Measurements from ENCODE around the gene ZBTB12. TPM values are rescaled to one million over a fixed set of nuclear protein-coding genes. Genes with fewer than 3 reads are reported as not detected.

Gene ZBTB12
- total and polyA plus RNA-seq, 9 of the 15 experiments (the other 6 are each of a cell fraction or from before 2014, with no cell fraction given): 0.03 to 12.4 (median 5.8) TPM; not detected in 1

DNA sequence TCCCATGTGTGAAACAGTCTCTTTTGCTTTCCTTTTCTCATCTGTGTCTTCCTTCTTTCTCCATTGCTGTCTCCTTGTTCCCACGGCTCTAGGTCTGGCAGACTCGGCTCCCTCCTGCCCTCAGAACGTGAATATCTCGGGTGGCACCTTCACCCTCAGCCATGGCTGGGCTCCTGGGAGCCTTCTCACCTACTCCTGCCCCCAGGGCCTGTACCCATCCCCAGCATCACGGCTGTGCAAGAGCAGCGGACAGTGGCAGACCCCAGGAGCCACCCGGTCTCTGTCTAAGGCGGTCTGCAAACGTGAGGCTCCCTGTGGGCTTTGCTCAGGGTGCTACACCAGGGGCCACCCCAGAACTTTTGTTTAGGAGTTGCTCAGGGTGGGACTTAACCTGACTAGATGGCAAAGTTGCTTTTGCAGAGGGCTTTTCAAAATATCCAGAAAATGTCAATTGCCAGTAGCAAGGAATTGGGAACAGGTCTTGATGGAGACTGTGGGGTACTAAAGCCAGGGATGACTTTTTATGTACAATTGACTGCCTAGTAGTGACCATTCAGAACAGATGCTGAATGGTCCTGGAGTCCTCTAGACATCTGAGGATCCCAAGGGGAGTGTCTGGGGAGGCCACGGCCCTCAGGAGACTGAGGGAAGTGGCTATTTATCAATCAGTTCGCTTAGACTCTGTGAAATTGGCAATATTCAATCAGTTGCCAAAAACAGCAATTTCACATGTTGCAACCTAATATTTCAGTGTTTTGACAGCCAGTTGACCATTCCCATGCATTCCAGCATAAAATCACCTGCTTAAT is 26.2 kb upstream of the ZBTB12 start:
- no peak overlapping the region for H3K4me3 ChIP-seq
- POLR2A ChIA-PET: interaction anchor here (0.6 to 0.9 kb wide), 3 partner anchors 23 to 269 kb away, joined by 3 read pairs; no protein-coding TSS in a partner anchor
- intact Hi-C loops (cut with micrococcal nuclease): no loop called here

GRCh38 chr6:31927242-31927862 is 25.5 kb upstream of the ZBTB12 start, which contains the start of gene C2:
C2 (plus strand) TSS chr6:31927717; CDS start chr6:31927753, 36 bp downstream.
- POLR2A ChIA-PET: interaction anchor here (0.6 to 0.9 kb wide), 3 partner anchors 24 to 268 kb away, joined by 3 read pairs; no protein-coding TSS in a partner anchor
- Histone ChIP-seq H4K20me1 (replicated peaks; ENCODE audit: control insufficient read depth, insufficient read depth, low read length) (no peaks in the 10 kb centered on the region), H3K4me3 (no peak within 1 kb of the TSS), H3K27me3 (ENCODE audit: control insufficient read depth in 2 of 2, insufficient read depth in 2 of 2, low read length in 2 of 2) (no peaks in the 10 kb centered on the region), H3K9me3 (replicated peaks; ENCODE audit: control insufficient read depth, insufficient read depth, low read depth, low read length) (peaks cover 7% of the 10 kb centered on the region), H3K9me1 (ENCODE audit: control insufficient read depth, insufficient read depth, low read length) (no peaks in the 10 kb centered on the region), H2AFZ (ENCODE audit: low read depth, low read length) (peak within 1 kb of the TSS; percentile 88), H3K4me1 (replicated peaks in 1 of 2; ENCODE audit: control insufficient read depth in 2 of 2, insufficient read depth in 2 of 2, low read length in 2 of 2) (peaks cover 6% of the 10 kb centered on the region in 2 experiments; a peak in 4 of 5 replicates), H3K27ac (ENCODE audit: extremely low read depth, low read depth, low read length) (no peak within 1 kb of the TSS; the same call in 2 of the 3 replicates), H3K4me2 (ENCODE audit: insufficient read depth, low read length) (peak within 1 kb of the TSS; percentile 35; the same call in 1 of the 2 replicates), H3K9ac (ENCODE audit: insufficient read depth in 1 of 2, low read depth in 2 of 2, low read length in 2 of 2) (peak within 1 kb of the TSS in 1 of 2 experiments; percentile 72; a peak in 2 of 4 replicates), H3K79me2 (ENCODE audit: control insufficient read depth, insufficient read depth, low read length) (no peaks in the 10 kb centered on the region), H3K36me3 (ENCODE audit: control insufficient read depth, insufficient read depth, low read length) (no peaks in the 10 kb centered on the region)
- FAIRE-seq: no peak
- peak; percentile 51 for ATAC-seq
- CTCF ChIA-PET (ENCODE audit: low intra/inter-chr PET ratio): no interaction called here
- DNase-seq (ENCODE audit: extremely low read depth in 1 of 4, low spot score in 3 of 4): no peak
- no TSS peak for BruUV-seq (replicated peaks)
- intact Hi-C loops (cut with micrococcal nuclease) (no loop called here), in situ Hi-C loops (cut with MboI) (no loop called here)
- WGBS (ENCODE audit: insufficient coverage, low coverage, missing lambda C conversion rate): 40% methylated on average over 11 of the region's 11 CpGs
- TF ChIP-seq CBX1 (IDR thresholded peaks at IDR 0.05; ENCODE audit: low read depth): no peak
- TF ChIP-seq, protein P1, sequence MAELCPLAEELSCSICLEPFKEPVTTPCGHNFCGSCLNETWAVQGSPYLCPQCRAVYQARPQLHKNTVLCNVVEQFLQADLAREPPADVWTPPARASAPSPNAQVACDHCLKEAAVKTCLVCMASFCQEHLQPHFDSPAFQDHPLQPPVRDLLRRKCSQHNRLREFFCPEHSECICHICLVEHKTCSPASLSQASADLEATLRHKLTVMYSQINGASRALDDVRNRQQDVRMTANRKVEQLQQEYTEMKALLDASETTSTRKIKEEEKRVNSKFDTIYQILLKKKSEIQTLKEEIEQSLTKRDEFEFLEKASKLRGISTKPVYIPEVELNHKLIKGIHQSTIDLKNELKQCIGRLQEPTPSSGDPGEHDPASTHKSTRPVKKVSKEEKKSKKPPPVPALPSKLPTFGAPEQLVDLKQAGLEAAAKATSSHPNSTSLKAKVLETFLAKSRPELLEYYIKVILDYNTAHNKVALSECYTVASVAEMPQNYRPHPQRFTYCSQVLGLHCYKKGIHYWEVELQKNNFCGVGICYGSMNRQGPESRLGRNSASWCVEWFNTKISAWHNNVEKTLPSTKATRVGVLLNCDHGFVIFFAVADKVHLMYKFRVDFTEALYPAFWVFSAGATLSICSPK (IDR thresholded peaks at IDR 0.05; ENCODE audit: borderline replicate concordance): no peak
- no peak for TF ChIP-seq NR2C1 (IDR thresholded peaks at IDR 0.05)
- peak; percentile 39; the same call in 1 of the 2 replicates for TF ChIP-seq NR2C1 (tag; IDR thresholded peaks at IDR 0.05)
- TF ChIP-seq FOXK2 (conservative IDR thresholded peaks at IDR 0.05 in 1 of 2, IDR thresholded peaks at IDR 0.05 in 1 of 2; ENCODE audit: low read depth in 2 of 2): no peak
- no peak for TF ChIP-seq ATF7 (IDR thresholded peaks at IDR 0.05)
- TF ChIP-seq SRSF1 (IDR thresholded peaks at IDR 0.05; ENCODE audit: low read depth, low read length): no peak

More for the DNA sequence above, 26.2 kb upstream of the ZBTB12 start:
- H2AFZ ChIP-seq (ENCODE audit: low read depth, low read length): peak overlapping the region; percentile 88
- WGBS (ENCODE audit: insufficient coverage, low coverage, missing lambda C conversion rate): 51% methylated on average over 11 of the region's 11 CpGs
- TF ChIP-seq ZNF780A (CRISPR knock-in tag; IDR thresholded peaks at IDR 0.05) (no peak), NR2C1 (IDR thresholded peaks at IDR 0.05) (no peak), NR2C1 (tag; IDR thresholded peaks at IDR 0.05) (0 out of 2 replicates have a peak, but pooled peaks have one; percentile 5), ZNF175 (CRISPR knock-in tag; IDR thresholded peaks at IDR 0.05; ENCODE audit: low read depth) (0 out of 2 replicates have a peak, but pooled peaks have one; percentile 65)
- in situ Hi-C loops (cut with MboI): no loop called here
- no peaks in the 10 kb centered on the region for H4K20me1 ChIP-seq (replicated peaks; ENCODE audit: control insufficient read depth, insufficient read depth, low read length)
- H3K79me2 ChIP-seq (ENCODE audit: control insufficient read depth, insufficient read depth, low read length): no peaks in the 10 kb centered on the region
- DNase-seq (ENCODE audit: extremely low read depth in 1 of 4, low spot score in 3 of 4) (no peak), FAIRE-seq (no peak), ATAC-seq (peak; percentile 12)
- CTCF ChIA-PET (ENCODE audit: low intra/inter-chr PET ratio): no interaction called here
- no peak overlapping the region; the same call in 2 of the 3 replicates for H3K27ac ChIP-seq (ENCODE audit: extremely low read depth, low read depth, low read length)
- peaks cover 7% of the 10 kb centered on the region for H3K9me3 ChIP-seq (replicated peaks; ENCODE audit: control insufficient read depth, insufficient read depth, low read depth, low read length)
- no peaks in the 10 kb centered on the region for H3K9me1 ChIP-seq (ENCODE audit: control insufficient read depth, insufficient read depth, low read length)
- H3K4me2 ChIP-seq (ENCODE audit: insufficient read depth, low read length): peak overlapping the region; percentile 35; the same call in 1 of the 2 replicates
- peaks cover 6% of the 10 kb centered on the region in 2 experiments; a peak in 4 of 5 replicates for H3K4me1 ChIP-seq (replicated peaks in 1 of 2; ENCODE audit: control insufficient read depth in 2 of 2, insufficient read depth in 2 of 2, low read length in 2 of 2)
- H3K9ac ChIP-seq (ENCODE audit: insufficient read depth in 1 of 2, low read depth in 2 of 2, low read length in 2 of 2): peak overlapping the region in 1 of 2 experiments; percentile 72; a peak in 2 of 4 replicates
- no TSS peak for BruUV-seq (replicated peaks)
- H3K27me3 ChIP-seq (ENCODE audit: control insufficient read depth in 2 of 2, insufficient read depth in 2 of 2, low read length in 2 of 2): peaks cover 1 to 2% of the 10 kb centered on the region in 2 experiments; a peak in 2 of 5 replicates
- H3K36me3 ChIP-seq (ENCODE audit: control insufficient read depth, insufficient read depth, low read length): no peaks in the 10 kb centered on the region
